Hepatocyte (in vitro differentiated cells): ENCODE data around the gene RPL10.

Source experiments
- CTCF ChIP-seq: fragments of 200-600 bp; sonication (generic); IDR thresholded peaks from 2 replicates; pipeline ENCODE4 v1.5.1; 2016; ENCODE audit warnings: antibody characterized with exemption, mild to moderate bottlenecking; ENCODE audit not compliant: poor library complexity
- EZH2 ChIP-seq: fragments of 200-600 bp; sonication (generic); IDR thresholded peaks from 2 replicates; pipeline ENCODE4 v1.6.1; 2016; ENCODE audit warnings: antibody characterized with exemption, mild to moderate bottlenecking, borderline replicate concordance
- EZH2phosphoT487 ChIP-seq: fragments of 200-600 bp; sonication (generic); IDR thresholded peaks from one replicate; pipeline ENCODE4 v1.6.1; 2018; ENCODE audit warnings: antibody characterized with exemption, mild to moderate bottlenecking, low read depth, moderate library complexity; ENCODE audit not compliant: unreplicated experiment, severe bottlenecking

- TF ChIP-seq CTCF (no peak), EZH2phosphoT487 (no peak), EZH2 (no peak)
Observed at GRCh38 chrX:154382483-154383069, 15.6 kb upstream of the RPL10 start.
